ENCODE results near the gene CLEC16A. TPM values are rescaled to one million over a fixed set of nuclear protein-coding genes. Genes with fewer than 3 reads are reported as not detected.

The CLEC16A gene
- total RNA-seq, 4 donors from 2014 or later = 19.9 to 38.3 (median 35.0) TPM

- H3K9me3 ChIP-seq = no peaks in the 10 kb centered on the region
- no peak overlapping the region for H3K27ac ChIP-seq
- no peak for ATAC-seq
- no peak overlapping the region for H3K4me3 ChIP-seq
- WGBS, 2 donors (ENCODE audit: low coverage in 1 of 2) = 93% methylated on average over 11 of the region's 26 CpGs; no CpG with 5 or more reads in 1 of the 2 donors
- H3K4me1 ChIP-seq = peaks cover 0 to 41% (median 0%) of the 10 kb centered on the region in 3 donors
- TF ChIP-seq CTCF (IDR thresholded peaks at IDR 0.05) (no peak), POLR2AphosphoS5 (IDR thresholded peaks at IDR 0.05) (no peak), EP300 (IDR thresholded peaks at IDR 0.05) (no peak), POLR2A (IDR thresholded peaks at IDR 0.05) (no peak)
- H3K27me3 ChIP-seq = no peaks in the 10 kb centered on the region
- H3K36me3 ChIP-seq = peaks cover 0 to 3% of the 10 kb centered on the region in 2 donors
These were observed 197.3 kb downstream of the CLEC16A start for GRCh38 chr16:11141409-11142260.

- Histone ChIP-seq H3K36me3 (no peaks in the 10 kb centered on the region), H3K27me3 (no peaks in the 10 kb centered on the region), H3K9me3 (no peaks in the 10 kb centered on the region), H3K4me3 (no peak overlapping the region), H3K27ac (no peak overlapping the region), H3K4me1 (peaks cover 0 to 47% (median 0%) of the 10 kb centered on the region in 3 donors)
- 80% methylated on average over 1 of the region's 7 CpGs; no CpG with 5 or more reads in 1 of the 2 donors for WGBS, 2 donors (ENCODE audit: low coverage in 1 of 2)
- ATAC-seq = no peak
- TF ChIP-seq POLR2AphosphoS5 (IDR thresholded peaks at IDR 0.05) (no peak), CTCF (IDR thresholded peaks at IDR 0.05) (no peak), POLR2A (IDR thresholded peaks at IDR 0.05) (no peak), EP300 (IDR thresholded peaks at IDR 0.05) (no peak)
These were observed 197.9 kb downstream of the CLEC16A start for GRCh38 chr16:11142261-11142630.

- H3K27ac ChIP-seq = no peak overlapping the region
- TF ChIP-seq CTCF (IDR thresholded peaks at IDR 0.05) (no peak), POLR2AphosphoS5 (IDR thresholded peaks at IDR 0.05) (no peak), POLR2A (IDR thresholded peaks at IDR 0.05) (no peak), EP300 (IDR thresholded peaks at IDR 0.05) (no peak)
- H3K4me1 ChIP-seq = peaks cover 0 to 50% (median 0%) of the 10 kb centered on the region in 3 donors
- no peak for ATAC-seq
- 81% methylated on average over 2 of the region's 7 CpGs; no CpG with 5 or more reads in 1 of the 2 donors for WGBS, 2 donors (ENCODE audit: low coverage in 1 of 2)
- H3K4me3 ChIP-seq = no peak overlapping the region
- H3K36me3 ChIP-seq = no peaks in the 10 kb centered on the region
- no peaks in the 10 kb centered on the region for H3K9me3 ChIP-seq
- H3K27me3 ChIP-seq = no peaks in the 10 kb centered on the region
These were observed 198.6 kb downstream of the CLEC16A start for GRCh38 chr16:11142951-11143350.

- Histone ChIP-seq H3K36me3 (no peaks in the 10 kb centered on the region), H3K4me3 (no peak overlapping the region), H3K9me3 (no peaks in the 10 kb centered on the region), H3K27ac (no peak overlapping the region), H3K4me1 (peaks cover 0 to 50% (median 0%) of the 10 kb centered on the region in 3 donors), H3K27me3 (no peaks in the 10 kb centered on the region)
- ATAC-seq = no peak
- TF ChIP-seq EP300 (IDR thresholded peaks at IDR 0.05) (no peak), POLR2AphosphoS5 (IDR thresholded peaks at IDR 0.05) (no peak), POLR2A (IDR thresholded peaks at IDR 0.05) (no peak), CTCF (IDR thresholded peaks at IDR 0.05) (no peak)
- 31 to 66% methylated on average over 4 to 5 of the region's 6 CpGs for WGBS, 2 donors (ENCODE audit: low coverage in 1 of 2)
These were observed 199.1 kb downstream of the CLEC16A start for GRCh38 chr16:11143372-11144035.

All from gastroesophageal sphincter (tissue), 4 donors.